ENCODE measurements around the gene TNNC1. TPM values are rescaled to one million over a fixed set of nuclear protein-coding genes. Genes with fewer than 3 reads are reported as not detected.

The TNNC1 gene
- total RNA-seq, 4 donors from 2014 or later: 3.0 to 4.4 (median 3.4) TPM; not detected in 1

DNA sequence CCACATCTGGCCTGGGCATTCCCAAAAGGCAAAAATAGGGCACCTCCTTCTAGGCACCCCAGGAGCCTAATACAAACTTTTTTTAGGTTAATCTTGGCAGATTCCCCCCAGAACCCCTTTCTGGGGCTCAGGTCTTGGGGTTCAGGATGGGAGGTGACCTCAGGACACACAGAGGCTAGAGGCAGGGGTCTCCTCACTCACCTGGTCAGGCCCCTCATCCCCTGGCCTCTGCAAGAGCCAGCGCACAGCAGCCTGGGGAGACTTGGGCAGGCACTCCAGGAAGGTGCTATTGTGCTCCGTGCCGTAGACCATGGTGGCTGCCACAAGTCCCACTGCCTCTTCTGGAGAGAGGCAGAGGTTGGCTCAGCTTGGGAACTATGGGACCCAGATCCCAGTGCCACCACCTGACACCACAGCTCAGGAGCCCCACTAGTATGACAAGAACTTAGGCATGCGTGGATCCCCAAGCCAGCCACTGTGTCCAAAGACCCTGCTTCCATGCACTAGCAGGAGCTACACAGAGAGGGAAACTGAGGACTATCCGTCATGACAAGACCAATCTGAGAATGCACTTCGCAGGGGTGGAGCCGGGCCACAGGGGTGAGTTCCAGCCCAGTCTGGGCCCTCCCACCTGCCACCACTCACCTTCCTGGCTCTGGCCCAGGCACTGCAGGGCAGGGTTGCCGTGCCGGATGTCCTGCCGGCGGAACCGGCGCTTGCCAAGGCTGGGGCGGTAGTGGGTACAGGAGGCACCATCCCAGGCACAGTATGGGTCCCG, 16.3 kb downstream of the TNNC1 start:
- Histone ChIP-seq H3K4me1 (no peaks in the 10 kb centered on the region), H3K4me3 (no peak overlapping the region), H3K27me3 (no peaks in the 10 kb centered on the region), H3K9me3 (no peaks in the 10 kb centered on the region), H3K36me3 (no peaks in the 10 kb centered on the region), H3K27ac (no peak overlapping the region)
- TF ChIP-seq, protein P1, sequence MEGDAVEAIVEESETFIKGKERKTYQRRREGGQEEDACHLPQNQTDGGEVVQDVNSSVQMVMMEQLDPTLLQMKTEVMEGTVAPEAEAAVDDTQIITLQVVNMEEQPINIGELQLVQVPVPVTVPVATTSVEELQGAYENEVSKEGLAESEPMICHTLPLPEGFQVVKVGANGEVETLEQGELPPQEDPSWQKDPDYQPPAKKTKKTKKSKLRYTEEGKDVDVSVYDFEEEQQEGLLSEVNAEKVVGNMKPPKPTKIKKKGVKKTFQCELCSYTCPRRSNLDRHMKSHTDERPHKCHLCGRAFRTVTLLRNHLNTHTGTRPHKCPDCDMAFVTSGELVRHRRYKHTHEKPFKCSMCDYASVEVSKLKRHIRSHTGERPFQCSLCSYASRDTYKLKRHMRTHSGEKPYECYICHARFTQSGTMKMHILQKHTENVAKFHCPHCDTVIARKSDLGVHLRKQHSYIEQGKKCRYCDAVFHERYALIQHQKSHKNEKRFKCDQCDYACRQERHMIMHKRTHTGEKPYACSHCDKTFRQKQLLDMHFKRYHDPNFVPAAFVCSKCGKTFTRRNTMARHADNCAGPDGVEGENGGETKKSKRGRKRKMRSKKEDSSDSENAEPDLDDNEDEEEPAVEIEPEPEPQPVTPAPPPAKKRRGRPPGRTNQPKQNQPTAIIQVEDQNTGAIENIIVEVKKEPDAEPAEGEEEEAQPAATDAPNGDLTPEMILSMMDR (IDR thresholded peaks at IDR 0.05): no peak
- no peak for TF ChIP-seq POLR2A (IDR thresholded peaks at IDR 0.05)
- peak in 1 of 2 donors; percentile 17 for DNase-seq
- intact Hi-C loops (cut with DNase I; ENCODE audit: low total_unique reads): no loop called here

DNA sequence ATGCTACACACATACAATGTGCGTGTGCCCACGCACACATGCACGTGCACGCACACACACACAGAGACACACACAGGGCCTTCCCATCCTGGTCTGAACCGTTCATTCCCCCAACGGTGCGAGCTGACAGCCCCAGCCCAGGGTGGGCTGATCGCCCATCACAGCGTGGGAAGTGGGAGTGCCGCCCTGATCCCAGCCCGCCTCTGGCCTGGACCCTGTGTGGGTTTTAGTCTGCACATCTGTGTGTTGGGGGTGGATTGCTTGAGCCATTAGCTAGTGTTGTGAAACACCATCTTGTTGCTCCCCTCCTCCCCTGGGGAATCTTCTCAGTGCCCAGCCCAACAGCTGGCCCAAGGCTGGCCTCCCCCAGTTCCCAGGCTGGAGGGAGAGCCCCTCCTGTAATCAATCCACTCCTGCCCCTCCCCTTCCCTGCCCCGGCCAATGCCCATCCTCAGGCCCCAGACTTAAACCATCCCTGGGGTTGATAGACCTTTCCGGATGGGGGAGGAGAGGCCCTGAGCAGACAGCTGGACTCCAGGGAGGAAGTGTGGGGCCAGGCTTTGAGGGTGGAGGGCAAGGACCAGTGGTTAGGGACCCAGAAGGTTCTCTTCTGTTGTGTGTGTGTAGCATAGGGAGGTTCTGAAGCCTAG, 17.2 kb downstream of the TNNC1 start:
- Histone ChIP-seq H3K36me3 (no peaks in the 10 kb centered on the region), H3K27ac (no peak overlapping the region), H3K27me3 (no peaks in the 10 kb centered on the region), H3K4me3 (no peak overlapping the region), H3K4me1 (no peaks in the 10 kb centered on the region), H3K9me3 (no peaks in the 10 kb centered on the region)
- intact Hi-C loops (cut with DNase I; ENCODE audit: low total_unique reads): no loop called here
- DNase-seq: peak in 1 of 2 donors; percentile 22
- TF ChIP-seq POLR2A (IDR thresholded peaks at IDR 0.05): no peak
- TF ChIP-seq, protein P1 (IDR thresholded peaks at IDR 0.05): no peak

DNA sequence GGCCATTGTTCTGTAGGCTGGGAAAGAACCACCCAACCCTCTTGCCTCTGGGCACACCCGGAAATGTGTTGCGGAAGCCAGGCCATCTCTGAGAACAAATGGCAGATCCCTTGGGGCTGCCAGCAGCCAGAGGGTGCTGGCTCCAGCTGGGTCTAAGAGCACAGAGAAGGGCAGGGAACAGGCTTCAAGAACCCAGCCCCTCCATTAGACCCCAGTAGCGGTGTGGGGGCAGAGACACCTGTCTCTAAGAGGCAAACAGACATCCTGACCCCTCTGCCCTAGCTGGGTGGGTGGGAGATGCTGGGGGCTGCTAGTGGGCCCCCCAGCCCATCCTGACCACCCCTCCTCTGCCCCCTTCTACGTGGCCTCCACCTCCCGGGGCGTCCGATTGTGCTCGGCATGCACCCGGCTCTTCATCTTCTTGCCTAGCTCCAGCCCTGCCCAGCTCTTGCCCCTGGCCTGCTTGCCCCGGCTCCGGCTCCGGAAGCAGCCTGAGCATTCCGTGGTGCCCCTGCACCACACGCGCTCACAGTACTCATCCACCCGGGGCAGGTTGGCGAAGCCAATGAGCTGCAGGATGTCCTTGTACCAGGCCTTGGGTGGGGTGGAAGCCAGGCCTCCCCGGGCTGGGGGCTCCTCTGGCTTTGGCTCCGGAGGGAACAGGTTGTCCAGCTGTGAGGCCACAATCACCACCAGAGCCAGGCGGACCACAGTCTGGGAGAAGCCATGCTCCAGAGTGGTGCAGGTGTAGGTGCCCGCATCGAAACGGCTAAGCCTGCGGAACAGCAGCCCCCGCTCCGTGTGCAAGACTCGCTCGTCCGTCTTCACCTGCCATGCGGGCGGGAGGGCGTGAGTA, 18.4 kb downstream of the TNNC1 start:
- intact Hi-C loops (cut with DNase I; ENCODE audit: low total_unique reads): no loop called here
- no peaks in the 10 kb centered on the region for H3K36me3 ChIP-seq
- no peaks in the 10 kb centered on the region for H3K9me3 ChIP-seq
- H3K27me3 ChIP-seq: no peaks in the 10 kb centered on the region
- H3K4me1 ChIP-seq: no peaks in the 10 kb centered on the region
- no peak overlapping the region for H3K4me3 ChIP-seq
- DNase-seq: no peak
- TF ChIP-seq, protein P1 (IDR thresholded peaks at IDR 0.05): no peak
- TF ChIP-seq POLR2A (IDR thresholded peaks at IDR 0.05): no peak
- no peak overlapping the region for H3K27ac ChIP-seq

DNA sequence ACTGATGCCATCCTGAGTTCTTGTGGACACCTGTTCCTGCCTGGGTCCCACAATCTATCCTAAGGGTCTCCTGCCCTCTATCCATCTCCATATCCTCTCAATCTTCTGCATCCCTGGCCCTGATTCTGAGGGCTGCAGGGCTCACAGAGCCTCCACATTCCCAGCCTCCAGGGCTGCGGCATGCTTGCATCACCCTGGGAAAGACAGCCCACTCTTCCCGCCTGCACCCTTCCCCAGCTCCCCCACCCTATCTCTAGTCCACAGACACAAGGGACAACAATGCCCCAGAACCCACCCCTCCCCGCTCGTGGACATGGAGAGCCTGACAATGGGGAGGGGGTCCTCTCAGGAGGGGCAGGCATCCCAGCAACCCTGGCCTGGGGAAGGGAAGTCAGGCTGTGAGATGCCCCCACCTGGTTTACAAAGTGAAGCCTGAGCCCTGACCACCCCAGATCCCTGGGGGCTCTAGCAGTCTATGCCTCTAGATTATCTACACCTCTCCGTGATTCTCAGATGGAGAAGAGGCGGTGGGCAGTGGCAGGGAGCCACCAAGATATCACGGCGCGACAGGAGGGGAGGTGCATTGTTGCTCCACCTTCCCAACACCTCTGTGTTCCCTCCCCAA, 19.2 kb downstream of the TNNC1 start:
- H3K36me3 ChIP-seq: no peaks in the 10 kb centered on the region
- H3K4me1 ChIP-seq: no peaks in the 10 kb centered on the region

More for the DNA sequence above, 19.2 kb downstream of the TNNC1 start:
- H3K27ac ChIP-seq: peak overlapping the region in 1 of 2 donors; percentile 46
- no peak overlapping the region for H3K4me3 ChIP-seq
- H3K9me3 ChIP-seq: no peaks in the 10 kb centered on the region
- DNase-seq: no peak
- intact Hi-C loops (cut with DNase I; ENCODE audit: low total_unique reads): no loop called here
- no peak for TF ChIP-seq POLR2A (IDR thresholded peaks at IDR 0.05)
- TF ChIP-seq, protein P1 (IDR thresholded peaks at IDR 0.05): no peak
- no peaks in the 10 kb centered on the region for H3K27me3 ChIP-seq

Measured in uterus (tissue), 4 donors.